Mucosa of descending colon (tissue), 3 donors: Measurements from ENCODE around the gene TRIOBP. TPM values are rescaled to one million over a fixed set of nuclear protein-coding genes. Genes with fewer than 3 reads are reported as not detected.

Experiments used
- ATAC-seq: fragments of 200-7000 bp; cut with Tn5 transposase; one replicate; pipeline ENCODE4 v1.9.1; 2020; ENCODE audit warnings: mild to moderate bottlenecking, moderate library complexity
- DNase-seq, 3 donors: peaks; one replicate each; pipeline ENCODE4 v3.0.0-alpha.2; 2020
- H3K36me3 ChIP-seq: fragments of 200-600 bp; one replicate; pipeline ENCODE4 v1.8.0; 2021; ENCODE audit warnings: low read depth, mild to moderate bottlenecking
- H3K4me1 ChIP-seq: fragments of 200-600 bp; one replicate; pipeline ENCODE4 v1.8.0; 2021; ENCODE audit warnings: low read depth, mild to moderate bottlenecking
- H3K4me3 ChIP-seq: fragments of 200-600 bp; one replicate; pipeline ENCODE4 v1.8.0; 2021; ENCODE audit warnings: mild to moderate bottlenecking
- H3K9me3 ChIP-seq: fragments of 200-600 bp; one replicate; pipeline ENCODE4 v1.8.0; 2021; ENCODE audit warnings: mild to moderate bottlenecking
- intact Hi-C, 2 donors: fragments of 100-400 bp; cut with DNase I in 1 of 2; cut with micrococcal nuclease in 1 of 2; formaldehyde crosslinking; loops; one replicate each; pipeline versions ENCODE4 v1.11.0 to v1.11.1; 2022; cut with DNase I, micrococcal nuclease
- total RNA-seq, 3 donors: library from RNA; stranded (reverse); fragmentation: NEBNext Ultra II Directional in 2 of 3; extraction: Animal tissue kit (Norgen Biotek cat#: 25700) in 2 of 3; gene quantifications; one replicate each; pipeline versions ENCODE4 v1.2.1 to v1.2.4, GENCODE V29; 2021 to 2023
- TF ChIP-seq, protein P1 (sequence below): fragments of 200-600 bp; IDR thresholded peaks from one replicate; pipeline ENCODE4 v1.8.0; 2022; ENCODE audit warnings: antibody characterized with exemption, mild to moderate bottlenecking
- donor health status: DM: no; HTN: no; CAD: no; lungs with moderate emphysema.
- donor health status: DM: no; HTN: no; CAD: no.
- donor health status: DM: no; HTN: yes; CAD: no.

The TRIOBP gene
- total RNA-seq, 3 donors from 2014 or later: 78.2 to 107 (median 78.6) TPM

GRCh38 chr22:37777122-37777687 is 80.4 kb downstream of the TRIOBP start:
- intact Hi-C loops: no loop called here
- ATAC-seq (peak; percentile 87), DNase-seq (peak; percentile 70 to 72 (median 72))
- Histone ChIP-seq H3K9me3 (no peaks in the 10 kb centered on the region), H3K4me1 (peaks cover 10% of the 10 kb centered on the region), H3K36me3 (no peaks in the 10 kb centered on the region), H3K4me3 (no peak overlapping the region)
- TF ChIP-seq, protein P1, sequence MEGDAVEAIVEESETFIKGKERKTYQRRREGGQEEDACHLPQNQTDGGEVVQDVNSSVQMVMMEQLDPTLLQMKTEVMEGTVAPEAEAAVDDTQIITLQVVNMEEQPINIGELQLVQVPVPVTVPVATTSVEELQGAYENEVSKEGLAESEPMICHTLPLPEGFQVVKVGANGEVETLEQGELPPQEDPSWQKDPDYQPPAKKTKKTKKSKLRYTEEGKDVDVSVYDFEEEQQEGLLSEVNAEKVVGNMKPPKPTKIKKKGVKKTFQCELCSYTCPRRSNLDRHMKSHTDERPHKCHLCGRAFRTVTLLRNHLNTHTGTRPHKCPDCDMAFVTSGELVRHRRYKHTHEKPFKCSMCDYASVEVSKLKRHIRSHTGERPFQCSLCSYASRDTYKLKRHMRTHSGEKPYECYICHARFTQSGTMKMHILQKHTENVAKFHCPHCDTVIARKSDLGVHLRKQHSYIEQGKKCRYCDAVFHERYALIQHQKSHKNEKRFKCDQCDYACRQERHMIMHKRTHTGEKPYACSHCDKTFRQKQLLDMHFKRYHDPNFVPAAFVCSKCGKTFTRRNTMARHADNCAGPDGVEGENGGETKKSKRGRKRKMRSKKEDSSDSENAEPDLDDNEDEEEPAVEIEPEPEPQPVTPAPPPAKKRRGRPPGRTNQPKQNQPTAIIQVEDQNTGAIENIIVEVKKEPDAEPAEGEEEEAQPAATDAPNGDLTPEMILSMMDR: no peak

DNA sequence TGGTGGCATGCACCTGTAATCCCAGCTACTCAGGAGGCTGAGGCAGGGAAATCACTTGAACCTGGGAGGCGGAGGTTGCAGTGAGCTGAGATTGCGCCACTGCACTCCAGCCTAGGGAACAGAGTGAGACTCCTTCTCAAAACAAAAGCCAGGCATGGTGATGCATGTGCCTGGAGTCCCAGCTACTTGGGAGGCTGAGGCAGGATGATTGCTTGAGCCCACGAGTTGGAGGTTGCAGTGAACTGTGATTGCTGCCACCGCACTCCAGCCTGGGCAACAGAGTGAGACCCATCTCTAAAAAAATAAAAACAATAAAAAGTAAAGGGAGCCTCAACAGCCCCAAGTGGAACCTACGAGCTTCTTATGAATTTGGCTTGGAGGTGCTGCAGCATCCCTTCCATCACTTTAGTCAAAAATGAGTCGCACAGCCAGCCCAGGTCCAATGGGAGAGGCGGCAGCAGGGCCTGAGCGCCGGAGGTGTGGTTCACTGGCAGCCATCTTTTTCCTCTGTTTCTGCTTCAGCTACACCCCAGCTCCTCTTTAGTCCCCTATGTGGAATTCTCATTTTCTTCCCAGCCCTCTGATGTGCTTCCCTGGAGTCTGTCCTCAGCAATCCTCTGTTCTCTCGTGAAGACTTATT is 81.6 kb downstream of the TRIOBP start:
- Histone ChIP-seq H3K9me3 (no peaks in the 10 kb centered on the region), H3K4me3 (no peak overlapping the region), H3K4me1 (peaks cover 17% of the 10 kb centered on the region), H3K36me3 (no peaks in the 10 kb centered on the region)
- DNase-seq (no peak), ATAC-seq (no peak)
- TF ChIP-seq, protein P1: no peak
- intact Hi-C loops: no loop called here

GRCh38 chr22:37781434-37782059 is 84.7 kb downstream of the TRIOBP start:
- no peak for ATAC-seq
- TF ChIP-seq, protein P1: no peak
- intact Hi-C loops: no loop called here
- Histone ChIP-seq H3K4me3 (no peak overlapping the region), H3K9me3 (no peaks in the 10 kb centered on the region), H3K4me1 (peaks cover 30% of the 10 kb centered on the region), H3K36me3 (no peaks in the 10 kb centered on the region)
- no peak for DNase-seq

DNA sequence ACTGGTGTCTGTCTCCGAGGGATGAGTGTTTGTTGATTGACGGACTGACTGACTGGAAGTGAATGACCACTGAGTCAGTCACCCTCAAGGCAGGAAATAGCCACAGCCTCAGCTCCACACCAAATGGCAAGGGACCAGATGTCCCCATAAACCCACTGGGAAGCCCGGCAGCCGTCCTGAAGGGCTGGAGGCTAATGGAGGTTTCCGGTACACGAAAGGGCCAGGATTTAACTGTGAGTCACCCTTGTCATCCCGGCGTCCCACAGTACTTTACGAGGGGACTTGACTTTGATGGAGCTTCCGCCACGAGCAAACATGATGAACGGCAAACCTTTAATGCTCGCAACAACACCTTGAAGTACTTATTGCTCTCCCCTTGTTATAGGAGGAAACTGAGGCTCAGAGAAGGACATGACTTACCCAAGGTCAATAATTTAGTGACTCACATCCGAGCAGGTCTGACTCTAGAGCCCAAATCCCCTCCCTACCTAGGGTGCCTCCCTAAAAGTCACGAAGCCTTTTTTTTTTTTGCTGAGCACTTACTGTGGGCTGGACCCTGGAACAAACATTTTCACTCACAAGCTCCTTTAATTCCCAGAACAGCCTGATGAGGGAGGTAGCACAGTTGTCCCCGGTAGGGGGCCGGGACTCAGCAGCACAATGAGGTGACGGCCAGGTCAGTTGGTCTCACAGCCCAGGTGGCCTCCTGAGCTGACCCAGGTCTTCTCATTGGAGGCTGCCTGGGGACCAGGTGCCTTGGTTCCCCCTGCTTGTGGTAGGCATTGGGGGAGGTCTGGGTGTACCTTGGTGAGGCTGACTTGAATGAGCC is 85.7 kb downstream of the TRIOBP start:
- Histone ChIP-seq H3K9me3 (no peaks in the 10 kb centered on the region), H3K4me1 (peaks cover 24% of the 10 kb centered on the region), H3K4me3 (no peak overlapping the region), H3K36me3 (no peaks in the 10 kb centered on the region)
- TF ChIP-seq, protein P1: no peak
- ATAC-seq (peak; percentile 52), DNase-seq (no peak)
- intact Hi-C loops: no loop called here

- intact Hi-C loops: no loop called here
- peak; percentile 85 to 86 (median 85) for DNase-seq
- TF ChIP-seq, protein P1: no peak
- no peaks in the 10 kb centered on the region for H3K9me3 ChIP-seq
- H3K4me3 ChIP-seq: no peak overlapping the region
- ATAC-seq: peak; percentile 89
- H3K4me1 ChIP-seq: peaks cover 21% of the 10 kb centered on the region
- H3K36me3 ChIP-seq: no peaks in the 10 kb centered on the region
Measured at GRCh38 chr22:37784829-37785495, 88.1 kb downstream of the TRIOBP start.
